Transverse colon (tissue), 4 donors: ENCODE data around the gene SNX8. TPM values are rescaled to one million over a fixed set of nuclear protein-coding genes. Genes with fewer than 3 reads are reported as not detected.
"Not testable (repeated sequence)": the region's sequence is repeated elsewhere in the genome, so short reads cannot be mapped to it uniquely, and the experiment has no call there.

Experiments
- DNase-seq: peaks from one replicate; pipeline ENCODE4 v3.0.0-alpha.2; 2019
- H3K27ac ChIP-seq, 4 donors: fragments of 200-600 bp; sonication (generic); 2 replicates each; pipeline ENCODE4 v1.5.1; 2016 to 2018; ENCODE audit warnings: inconsistent platforms in 4 of 4
- H3K27me3 ChIP-seq: fragments of 200-600 bp; sonication (generic); 2 replicates; pipeline ENCODE4 v1.5.1; 2017; ENCODE audit warnings: inconsistent platforms
- H3K36me3 ChIP-seq, 4 donors: fragments of 200-600 bp; sonication (generic); 2 replicates each; pipeline ENCODE4 v1.5.1; 2017 to 2019; ENCODE audit warnings: inconsistent platforms in 4 of 4
- H3K4me1 ChIP-seq, 4 donors: fragments of 200-600 bp; sonication (generic); 2 replicates each; pipeline ENCODE4 v1.5.1; 2017 to 2020; ENCODE audit warnings: inconsistent platforms in 4 of 4
- H3K4me3 ChIP-seq, 4 donors: fragments of 200-600 bp; sonication (generic); 1 replicate in 1 of 4; 2 replicates in 3 of 4; pipeline versions ENCODE4 v1.5.1 to v1.6.1; 2017 to 2019; ENCODE audit warnings: inconsistent platforms in 4 of 4
- H3K9me3 ChIP-seq, 2 donors: fragments of 200-600 bp; sonication (generic); 2 replicates each; pipeline ENCODE4 v1.5.1; 2017 to 2019; ENCODE audit warnings: inconsistent platforms in 2 of 2
- EP300 ChIP-seq: sonication (generic); formaldehyde crosslinking; IDR thresholded peaks from one replicate; pipeline ENCODE4 v1.6.1; 2017; ENCODE audit warnings: antibody characterized with exemption, low read depth
- POLR2A ChIP-seq: fragments of 450-650 bp; IDR thresholded peaks from one replicate; pipeline ENCODE4 v1.6.1; 2016; ENCODE audit warnings: antibody characterized with exemption, mild to moderate bottlenecking, moderate library complexity
- POLR2AphosphoS5 ChIP-seq, 3 donors: sonication (generic); formaldehyde crosslinking; IDR thresholded peaks; one replicate each; pipeline ENCODE4 v1.6.1; 2016; ENCODE audit warnings: antibody characterized with exemption in 3 of 3
- WGBS, 2 donors: methylation state at CpG; one replicate each; pipeline ENCODE4 v1.1.5; 2018; ENCODE audit warnings: low coverage in 1 of 2; 5-methylcytosine and 5-hydroxymethylcytosine counted together
- in situ Hi-C, 4 donors: fragments of 200-750 bp; cut with MboI; loops; one replicate each; pipeline versions ENCODE4 v1.15.0 to v1.15.1; 2017; ENCODE audit warnings: low sequenced_read_pairs in 3 of 4, low pct_ligation_motif_present in 1 of 4, low pct_unique_long_range_greater_than_20kb in 1 of 4
- intact Hi-C: fragments of 100-400 bp; cut with DNase I; formaldehyde crosslinking; loops from one replicate; pipeline ENCODE4 v1.15.1; 2023; ENCODE audit warnings: low total_unique reads
- total RNA-seq, 4 donors: library from RNA; depleted of rRNA; stranded (reverse); fragments of >200 nt; gene quantifications; one replicate each; pipeline ENCODE4 v1.1.0, GENCODE V29; 2016
- TF ChIP-seq, protein P1 (sequence below), 5 experiments: fragments of 200-600 bp in 3 of 5; fragments of 450-650 bp in 2 of 5; sonication (generic) in 3 of 5; IDR thresholded peaks; 1 replicate in 2 of 5; 2 replicates in 3 of 5; pipeline ENCODE4 v1.5.1; 2016 to 2017; ENCODE audit warnings: antibody characterized with exemption in 5 of 5, inconsistent platforms in 3 of 5, mild to moderate bottlenecking in 2 of 5, moderate library complexity in 1 of 5

SNX8 gene
- total RNA-seq, 4 donors from 2014 or later = 3.8 to 27.3 (median 9.2) TPM

DNA sequence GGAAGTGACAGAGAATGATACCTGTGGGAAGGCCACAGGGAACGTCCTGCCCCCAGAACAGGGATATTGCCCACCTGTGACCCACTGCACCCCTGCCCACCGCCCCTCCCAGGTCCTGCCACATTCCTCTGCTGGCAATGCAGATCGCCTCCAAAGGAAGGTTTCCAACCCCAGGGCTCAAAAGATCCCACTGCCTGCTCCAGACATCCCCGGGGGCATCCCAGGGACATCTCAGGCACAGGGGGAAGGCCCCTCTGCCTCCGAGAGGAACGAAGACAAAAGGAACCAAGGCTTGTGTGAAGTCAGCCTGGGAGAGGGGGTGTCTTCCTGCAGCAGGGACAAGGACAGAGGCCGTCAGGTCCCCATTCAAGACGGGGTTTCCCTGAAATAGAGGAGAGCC, 43.7 kb downstream of the SNX8 start:
- Histone ChIP-seq H3K27me3 (no peaks in the 10 kb centered on the region), H3K4me1 (no peaks in the 10 kb centered on the region), H3K27ac (no peak overlapping the region), H3K9me3 (no peaks in the 10 kb centered on the region), H3K4me3 (no peak overlapping the region), H3K36me3 (no peaks in the 10 kb centered on the region)
- intact Hi-C loops = no loop called here
- in situ Hi-C loops = no loop called here
- TF ChIP-seq, protein P1, sequence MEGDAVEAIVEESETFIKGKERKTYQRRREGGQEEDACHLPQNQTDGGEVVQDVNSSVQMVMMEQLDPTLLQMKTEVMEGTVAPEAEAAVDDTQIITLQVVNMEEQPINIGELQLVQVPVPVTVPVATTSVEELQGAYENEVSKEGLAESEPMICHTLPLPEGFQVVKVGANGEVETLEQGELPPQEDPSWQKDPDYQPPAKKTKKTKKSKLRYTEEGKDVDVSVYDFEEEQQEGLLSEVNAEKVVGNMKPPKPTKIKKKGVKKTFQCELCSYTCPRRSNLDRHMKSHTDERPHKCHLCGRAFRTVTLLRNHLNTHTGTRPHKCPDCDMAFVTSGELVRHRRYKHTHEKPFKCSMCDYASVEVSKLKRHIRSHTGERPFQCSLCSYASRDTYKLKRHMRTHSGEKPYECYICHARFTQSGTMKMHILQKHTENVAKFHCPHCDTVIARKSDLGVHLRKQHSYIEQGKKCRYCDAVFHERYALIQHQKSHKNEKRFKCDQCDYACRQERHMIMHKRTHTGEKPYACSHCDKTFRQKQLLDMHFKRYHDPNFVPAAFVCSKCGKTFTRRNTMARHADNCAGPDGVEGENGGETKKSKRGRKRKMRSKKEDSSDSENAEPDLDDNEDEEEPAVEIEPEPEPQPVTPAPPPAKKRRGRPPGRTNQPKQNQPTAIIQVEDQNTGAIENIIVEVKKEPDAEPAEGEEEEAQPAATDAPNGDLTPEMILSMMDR (IDR thresholded peaks at IDR 0.05) = no peak
- TF ChIP-seq EP300 = no peak
- no peak for TF ChIP-seq POLR2A
- no peak for TF ChIP-seq POLR2AphosphoS5 (IDR thresholded peaks at IDR 0.05)
- no peak for DNase-seq
- WGBS, 2 donors = 80 to 93% methylated on average over 1 to 8 of the region's 8 CpGs

DNA sequence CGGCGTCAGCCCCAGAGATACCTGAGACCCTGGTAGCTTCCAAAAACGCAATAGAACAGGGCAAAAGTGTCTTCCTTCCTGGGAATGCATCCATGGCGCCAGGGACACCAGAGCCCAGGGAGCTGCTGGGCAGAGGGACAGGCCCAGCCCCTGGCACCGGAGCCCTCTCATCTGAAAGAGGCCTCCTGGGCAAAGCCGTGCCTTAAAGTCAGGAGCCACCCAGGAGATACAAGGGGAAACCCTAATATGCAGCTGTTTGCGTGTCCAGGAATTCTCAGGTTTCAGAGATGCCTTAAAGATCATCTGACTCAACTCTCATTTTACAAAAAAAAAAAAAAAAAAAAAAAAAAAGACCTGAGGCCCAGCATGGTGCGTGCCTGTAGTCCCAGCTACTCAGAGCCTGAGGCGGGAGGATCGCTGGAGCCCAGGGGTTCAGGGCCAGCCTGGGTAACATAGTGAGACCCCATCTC, 44.2 kb downstream of the SNX8 start:
- H3K27ac ChIP-seq = no peak overlapping the region
- no peak for DNase-seq
- H3K36me3 ChIP-seq = no peaks in the 10 kb centered on the region
- H3K4me3 ChIP-seq = no peak overlapping the region
- 95% methylated on average over 10 of the region's 10 CpGs; no CpG with 5 or more reads in 1 of the 2 donors for WGBS, 2 donors
- H3K27me3 ChIP-seq = no peaks in the 10 kb centered on the region
- TF ChIP-seq POLR2AphosphoS5 (IDR thresholded peaks at IDR 0.05) = no peak
- TF ChIP-seq, protein P1 (IDR thresholded peaks at IDR 0.05) = no peak
- TF ChIP-seq POLR2A = no peak
- no peak for TF ChIP-seq EP300
- in situ Hi-C loops (no loop called here), intact Hi-C loops (no loop called here)
- no peaks in the 10 kb centered on the region for H3K4me1 ChIP-seq
- no peaks in the 10 kb centered on the region for H3K9me3 ChIP-seq

DNA sequence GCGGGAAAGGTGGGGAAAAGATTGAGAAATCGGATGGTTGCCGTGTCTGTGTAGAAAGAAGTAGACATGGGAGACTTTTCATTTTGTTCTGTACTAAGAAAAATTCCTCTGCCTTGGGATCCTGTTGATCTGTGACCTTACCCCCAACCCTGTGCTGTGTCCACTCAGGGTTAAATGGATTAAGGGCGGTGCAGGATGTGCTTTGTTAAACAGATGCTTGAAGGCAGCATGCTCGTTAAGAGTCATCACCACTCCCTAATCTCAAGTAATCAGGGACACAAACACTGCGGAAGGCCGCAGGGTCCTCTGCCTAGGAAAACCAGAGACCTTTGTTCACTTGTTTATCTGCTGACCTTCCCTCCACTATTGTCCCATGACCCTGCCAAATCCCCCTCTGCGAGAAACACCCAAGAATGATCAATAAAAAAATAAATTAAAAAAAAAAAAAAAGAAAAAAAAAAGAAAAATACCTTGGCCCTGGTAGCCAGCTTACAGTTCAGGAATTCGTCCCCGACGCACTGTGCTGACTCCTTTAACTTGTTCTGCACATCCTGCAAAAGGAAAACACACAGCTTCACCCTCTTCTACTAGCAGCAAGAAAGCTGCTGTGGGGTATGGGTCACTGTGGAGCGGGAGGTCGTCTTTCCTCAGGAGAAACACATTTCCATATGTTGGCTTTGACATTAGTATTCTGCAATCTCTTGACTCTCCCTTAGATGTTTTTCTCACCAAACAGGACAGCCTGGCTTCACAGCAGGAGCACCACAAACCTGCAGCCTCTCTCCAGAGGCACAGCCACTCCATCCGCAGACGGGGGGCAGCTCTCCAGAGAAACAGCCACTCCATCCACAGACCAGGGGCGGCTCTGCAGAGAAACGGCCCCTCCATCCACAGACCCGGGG, 44.9 kb downstream of the SNX8 start:
- WGBS, 2 donors = 79% methylated on average over 15 of the region's 18 CpGs; no CpG with 5 or more reads in 1 of the 2 donors
- not testable (repeated sequence) for H3K27ac ChIP-seq, H3K27me3 ChIP-seq

DNA sequence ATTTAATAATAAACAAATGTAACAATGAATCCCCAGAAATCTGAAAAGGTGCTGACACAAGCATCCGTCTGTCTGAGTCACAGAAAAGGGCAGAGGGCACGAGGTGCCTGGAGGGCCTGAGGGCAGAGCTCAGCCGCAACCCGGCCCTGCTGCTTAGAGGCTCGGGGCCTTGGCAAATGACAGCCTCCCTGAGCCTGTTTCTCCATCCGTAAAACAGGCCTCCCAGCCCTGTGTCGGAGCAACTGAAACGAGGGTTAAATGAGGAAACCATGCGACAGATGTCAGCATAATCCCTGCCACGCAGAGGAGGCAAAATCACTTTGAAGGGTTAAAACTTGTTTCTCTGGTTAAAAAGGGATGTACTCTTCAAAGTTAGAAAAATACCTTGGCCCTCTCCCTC, 47.3 kb downstream of the SNX8 start:
- no peak for DNase-seq
- intact Hi-C loops (no loop called here), in situ Hi-C loops (no loop called here)
- H3K4me1 ChIP-seq = no peaks in the 10 kb centered on the region
- no peak overlapping the region for H3K4me3 ChIP-seq
- H3K27ac ChIP-seq = no peak overlapping the region
- H3K9me3 ChIP-seq = no peaks in the 10 kb centered on the region
- TF ChIP-seq POLR2AphosphoS5 (IDR thresholded peaks at IDR 0.05) (no peak), POLR2A (no peak), EP300 (no peak)
- TF ChIP-seq, protein P1 (IDR thresholded peaks at IDR 0.05) = no peak
- no peaks in the 10 kb centered on the region for H3K27me3 ChIP-seq
- peaks cover 0 to 13% (median 0%) of the 10 kb centered on the region in 4 donors for H3K36me3 ChIP-seq
- WGBS, 2 donors = 78 to 80% methylated on average over 3 to 10 of the region's 10 CpGs

More for the DNA sequence above, 44.9 kb downstream of the SNX8 start:
- DNase-seq, H3K4me1 ChIP-seq, in situ Hi-C loops, H3K36me3 ChIP-seq, H3K4me3 ChIP-seq, intact Hi-C loops, H3K9me3 ChIP-seq: not testable (repeated sequence)
